Loucy (cell line): ENCODE measurements around the gene AKAP6.

Experiments used
- H2AFZ ChIP-seq: fragments of 200-600 bp; sonication (generic); 2 replicates; pipeline ENCODE4 v1.6.0; 2016; ENCODE audit warnings: antibody characterized with exemption, mild to moderate bottlenecking, low read length, moderate library complexity
- H3F3A ChIP-seq: fragments of 200-600 bp; 2 replicates; pipeline ENCODE4 v1.6.0; 2016; ENCODE audit warnings: antibody characterized with exemption, low read depth, mild to moderate bottlenecking
- H3K27me3 ChIP-seq: fragments of 200-600 bp; sonication (generic); 2 replicates; pipeline ENCODE4 v1.6.1; 2014; ENCODE audit warnings: low read length, mild to moderate bottlenecking; ENCODE audit not compliant: insufficient read depth, poor library complexity, severe bottlenecking
- H3K36me3 ChIP-seq: fragments of 200-600 bp; sonication (generic); 2 replicates; pipeline ENCODE4 v1.6.1; 2016; ENCODE audit warnings: low read length; ENCODE audit not compliant: insufficient read depth
- H3K4me1 ChIP-seq: fragments of 200-600 bp; sonication (generic); 2 replicates; pipeline ENCODE4 v1.5.1; 2014; ENCODE audit warnings: low read length, mild to moderate bottlenecking; ENCODE audit not compliant: insufficient read depth, poor library complexity, severe bottlenecking
- H3K4me2 ChIP-seq: fragments of 200-600 bp; sonication (generic); 2 replicates; pipeline ENCODE4 v1.6.0; 2014; ENCODE audit warnings: antibody characterized with exemption, low read length, low read depth, mild to moderate bottlenecking; ENCODE audit not compliant: poor library complexity, severe bottlenecking
- H3K4me3 ChIP-seq: fragments of 200-600 bp; sonication (generic); 2 replicates; pipeline ENCODE4 v1.5.1; 2014; ENCODE audit warnings: low read length, mild to moderate bottlenecking, mixed read lengths; ENCODE audit not compliant: poor library complexity, severe bottlenecking
- H3K79me2 ChIP-seq: fragments of 200-600 bp; sonication (generic); 2 replicates; pipeline ENCODE4 v1.6.1; 2014; ENCODE audit warnings: low read length; ENCODE audit not compliant: insufficient read depth
- H3K9ac ChIP-seq: fragments of 200-600 bp; sonication (generic); 2 replicates; pipeline ENCODE4 v1.6.0; 2014; ENCODE audit warnings: mild to moderate bottlenecking, low read depth, low read length, moderate library complexity; ENCODE audit not compliant: poor library complexity, severe bottlenecking
- H3K9me2 ChIP-seq: fragments of 200-600 bp; sonication (generic); replicated peaks from 2 replicates; pipeline ENCODE4 v1.6.1; 2016; ENCODE audit warnings: low read depth, low read length, mixed read lengths
- H3K9me3 ChIP-seq: fragments of 200-600 bp; sonication (generic); 2 replicates; pipeline ENCODE4 v1.6.1; 2014; ENCODE audit warnings: mild to moderate bottlenecking, antibody characterized with exemption, low read length, low read depth; ENCODE audit not compliant: insufficient read depth
- H4K20me1 ChIP-seq: fragments of 200-600 bp; sonication (generic); 2 replicates; pipeline ENCODE4 v1.6.0; 2014; ENCODE audit warnings: antibody characterized with exemption, low read length, mild to moderate bottlenecking; ENCODE audit not compliant: insufficient read depth, poor library complexity, severe bottlenecking
- EZH2phosphoT487 ChIP-seq: fragments of 200-600 bp; IDR thresholded peaks from 2 replicates; pipeline ENCODE4 v1.6.1; 2018; ENCODE audit warnings: antibody characterized with exemption, mild to moderate bottlenecking, moderate library complexity, borderline replicate concordance
- TF ChIP-seq, protein P1 (sequence below): fragments of 200-600 bp; sonication (generic); conservative IDR thresholded peaks from 2 replicates; pipeline ENCODE4 v1.5.1; 2014; ENCODE audit warnings: mild to moderate bottlenecking, antibody characterized with exemption, low read length

Gene AKAP6

GRCh38 chr14:32574269-32574668, 245.2 kb downstream of the AKAP6 start:
- Histone ChIP-seq H3K27me3 (no peaks in the 10 kb centered on the region), H4K20me1 (no peaks in the 10 kb centered on the region), H3K9me2 (no peaks in the 10 kb centered on the region), H3F3A (no peaks in the 10 kb centered on the region), H3K9ac (no peak overlapping the region), H3K79me2 (no peaks in the 10 kb centered on the region), H3K4me1 (no peaks in the 10 kb centered on the region), H3K36me3 (no peaks in the 10 kb centered on the region), H3K9me3 (no peaks in the 10 kb centered on the region), H3K4me3 (no peak overlapping the region), H3K4me2 (no peak overlapping the region), H2AFZ (no peak overlapping the region)
- TF ChIP-seq, protein P1, sequence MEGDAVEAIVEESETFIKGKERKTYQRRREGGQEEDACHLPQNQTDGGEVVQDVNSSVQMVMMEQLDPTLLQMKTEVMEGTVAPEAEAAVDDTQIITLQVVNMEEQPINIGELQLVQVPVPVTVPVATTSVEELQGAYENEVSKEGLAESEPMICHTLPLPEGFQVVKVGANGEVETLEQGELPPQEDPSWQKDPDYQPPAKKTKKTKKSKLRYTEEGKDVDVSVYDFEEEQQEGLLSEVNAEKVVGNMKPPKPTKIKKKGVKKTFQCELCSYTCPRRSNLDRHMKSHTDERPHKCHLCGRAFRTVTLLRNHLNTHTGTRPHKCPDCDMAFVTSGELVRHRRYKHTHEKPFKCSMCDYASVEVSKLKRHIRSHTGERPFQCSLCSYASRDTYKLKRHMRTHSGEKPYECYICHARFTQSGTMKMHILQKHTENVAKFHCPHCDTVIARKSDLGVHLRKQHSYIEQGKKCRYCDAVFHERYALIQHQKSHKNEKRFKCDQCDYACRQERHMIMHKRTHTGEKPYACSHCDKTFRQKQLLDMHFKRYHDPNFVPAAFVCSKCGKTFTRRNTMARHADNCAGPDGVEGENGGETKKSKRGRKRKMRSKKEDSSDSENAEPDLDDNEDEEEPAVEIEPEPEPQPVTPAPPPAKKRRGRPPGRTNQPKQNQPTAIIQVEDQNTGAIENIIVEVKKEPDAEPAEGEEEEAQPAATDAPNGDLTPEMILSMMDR = no peak
- TF ChIP-seq EZH2phosphoT487 = no peak

- H3K4me2 ChIP-seq = peak overlapping the region; percentile 42
- H3K9me2 ChIP-seq = no peaks in the 10 kb centered on the region
- peak overlapping the region; percentile 63 for H2AFZ ChIP-seq
- no peak overlapping the region for H3K9ac ChIP-seq
- H3K9me3 ChIP-seq = no peaks in the 10 kb centered on the region
- H3K4me1 ChIP-seq = no peaks in the 10 kb centered on the region
- H3F3A ChIP-seq = no peaks in the 10 kb centered on the region
- no peaks in the 10 kb centered on the region for H3K27me3 ChIP-seq
- no peaks in the 10 kb centered on the region for H3K36me3 ChIP-seq
- TF ChIP-seq EZH2phosphoT487 = no peak
- TF ChIP-seq, protein P1 = peak; percentile 96
- no peaks in the 10 kb centered on the region for H3K79me2 ChIP-seq
- no peaks in the 10 kb centered on the region for H4K20me1 ChIP-seq
- peak overlapping the region; percentile 43 for H3K4me3 ChIP-seq
These were observed 247.1 kb downstream of the AKAP6 start for GRCh38 chr14:32576088-32576795.

GRCh38 chr14:32576977-32577376, 247.9 kb downstream of the AKAP6 start:
- Histone ChIP-seq H4K20me1 (no peaks in the 10 kb centered on the region), H3K79me2 (no peaks in the 10 kb centered on the region), H3K9ac (no peak overlapping the region), H3K27me3 (no peaks in the 10 kb centered on the region), H3K4me1 (no peaks in the 10 kb centered on the region), H3K4me3 (no peak overlapping the region), H3F3A (no peaks in the 10 kb centered on the region), H3K9me2 (no peaks in the 10 kb centered on the region), H3K9me3 (no peaks in the 10 kb centered on the region), H3K36me3 (no peaks in the 10 kb centered on the region), H2AFZ (no peak overlapping the region), H3K4me2 (no peak overlapping the region)
- TF ChIP-seq, protein P1 = no peak
- no peak for TF ChIP-seq EZH2phosphoT487
